ENCODE results near the gene PLEKHG1. TPM values are rescaled to one million over a fixed set of nuclear protein-coding genes. Genes with fewer than 3 reads are reported as not detected.

PLEKHG1 gene
- total and polyA plus RNA-seq, 2 experiments from 2014 or later, result 0.89 to 2.5 TPM

- TF ChIP-seq REST (IDR thresholded peaks at IDR 0.05; ENCODE audit: unreplicated experiment), result no peak
- no peak for TF ChIP-seq NANOG (IDR thresholded peaks at IDR 0.05; ENCODE audit: borderline replicate concordance)
- TF ChIP-seq, protein P1, sequence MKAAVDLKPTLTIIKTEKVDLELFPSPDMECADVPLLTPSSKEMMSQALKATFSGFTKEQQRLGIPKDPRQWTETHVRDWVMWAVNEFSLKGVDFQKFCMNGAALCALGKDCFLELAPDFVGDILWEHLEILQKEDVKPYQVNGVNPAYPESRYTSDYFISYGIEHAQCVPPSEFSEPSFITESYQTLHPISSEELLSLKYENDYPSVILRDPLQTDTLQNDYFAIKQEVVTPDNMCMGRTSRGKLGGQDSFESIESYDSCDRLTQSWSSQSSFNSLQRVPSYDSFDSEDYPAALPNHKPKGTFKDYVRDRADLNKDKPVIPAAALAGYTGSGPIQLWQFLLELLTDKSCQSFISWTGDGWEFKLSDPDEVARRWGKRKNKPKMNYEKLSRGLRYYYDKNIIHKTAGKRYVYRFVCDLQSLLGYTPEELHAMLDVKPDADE (IDR thresholded peaks at IDR 0.05), result no peak
- TF ChIP-seq EZH2 (IDR thresholded peaks at IDR 0.05; ENCODE audit: low read depth, unreplicated experiment), result no peak
- TF ChIP-seq ZNF114 (CRISPR knock-in tag; IDR thresholded peaks at IDR 0.05), result no peak
- TF ChIP-seq EZH2phosphoT487 (IDR thresholded peaks at IDR 0.05; ENCODE audit: unreplicated experiment), result no peak
- TF ChIP-seq, protein P2, sequence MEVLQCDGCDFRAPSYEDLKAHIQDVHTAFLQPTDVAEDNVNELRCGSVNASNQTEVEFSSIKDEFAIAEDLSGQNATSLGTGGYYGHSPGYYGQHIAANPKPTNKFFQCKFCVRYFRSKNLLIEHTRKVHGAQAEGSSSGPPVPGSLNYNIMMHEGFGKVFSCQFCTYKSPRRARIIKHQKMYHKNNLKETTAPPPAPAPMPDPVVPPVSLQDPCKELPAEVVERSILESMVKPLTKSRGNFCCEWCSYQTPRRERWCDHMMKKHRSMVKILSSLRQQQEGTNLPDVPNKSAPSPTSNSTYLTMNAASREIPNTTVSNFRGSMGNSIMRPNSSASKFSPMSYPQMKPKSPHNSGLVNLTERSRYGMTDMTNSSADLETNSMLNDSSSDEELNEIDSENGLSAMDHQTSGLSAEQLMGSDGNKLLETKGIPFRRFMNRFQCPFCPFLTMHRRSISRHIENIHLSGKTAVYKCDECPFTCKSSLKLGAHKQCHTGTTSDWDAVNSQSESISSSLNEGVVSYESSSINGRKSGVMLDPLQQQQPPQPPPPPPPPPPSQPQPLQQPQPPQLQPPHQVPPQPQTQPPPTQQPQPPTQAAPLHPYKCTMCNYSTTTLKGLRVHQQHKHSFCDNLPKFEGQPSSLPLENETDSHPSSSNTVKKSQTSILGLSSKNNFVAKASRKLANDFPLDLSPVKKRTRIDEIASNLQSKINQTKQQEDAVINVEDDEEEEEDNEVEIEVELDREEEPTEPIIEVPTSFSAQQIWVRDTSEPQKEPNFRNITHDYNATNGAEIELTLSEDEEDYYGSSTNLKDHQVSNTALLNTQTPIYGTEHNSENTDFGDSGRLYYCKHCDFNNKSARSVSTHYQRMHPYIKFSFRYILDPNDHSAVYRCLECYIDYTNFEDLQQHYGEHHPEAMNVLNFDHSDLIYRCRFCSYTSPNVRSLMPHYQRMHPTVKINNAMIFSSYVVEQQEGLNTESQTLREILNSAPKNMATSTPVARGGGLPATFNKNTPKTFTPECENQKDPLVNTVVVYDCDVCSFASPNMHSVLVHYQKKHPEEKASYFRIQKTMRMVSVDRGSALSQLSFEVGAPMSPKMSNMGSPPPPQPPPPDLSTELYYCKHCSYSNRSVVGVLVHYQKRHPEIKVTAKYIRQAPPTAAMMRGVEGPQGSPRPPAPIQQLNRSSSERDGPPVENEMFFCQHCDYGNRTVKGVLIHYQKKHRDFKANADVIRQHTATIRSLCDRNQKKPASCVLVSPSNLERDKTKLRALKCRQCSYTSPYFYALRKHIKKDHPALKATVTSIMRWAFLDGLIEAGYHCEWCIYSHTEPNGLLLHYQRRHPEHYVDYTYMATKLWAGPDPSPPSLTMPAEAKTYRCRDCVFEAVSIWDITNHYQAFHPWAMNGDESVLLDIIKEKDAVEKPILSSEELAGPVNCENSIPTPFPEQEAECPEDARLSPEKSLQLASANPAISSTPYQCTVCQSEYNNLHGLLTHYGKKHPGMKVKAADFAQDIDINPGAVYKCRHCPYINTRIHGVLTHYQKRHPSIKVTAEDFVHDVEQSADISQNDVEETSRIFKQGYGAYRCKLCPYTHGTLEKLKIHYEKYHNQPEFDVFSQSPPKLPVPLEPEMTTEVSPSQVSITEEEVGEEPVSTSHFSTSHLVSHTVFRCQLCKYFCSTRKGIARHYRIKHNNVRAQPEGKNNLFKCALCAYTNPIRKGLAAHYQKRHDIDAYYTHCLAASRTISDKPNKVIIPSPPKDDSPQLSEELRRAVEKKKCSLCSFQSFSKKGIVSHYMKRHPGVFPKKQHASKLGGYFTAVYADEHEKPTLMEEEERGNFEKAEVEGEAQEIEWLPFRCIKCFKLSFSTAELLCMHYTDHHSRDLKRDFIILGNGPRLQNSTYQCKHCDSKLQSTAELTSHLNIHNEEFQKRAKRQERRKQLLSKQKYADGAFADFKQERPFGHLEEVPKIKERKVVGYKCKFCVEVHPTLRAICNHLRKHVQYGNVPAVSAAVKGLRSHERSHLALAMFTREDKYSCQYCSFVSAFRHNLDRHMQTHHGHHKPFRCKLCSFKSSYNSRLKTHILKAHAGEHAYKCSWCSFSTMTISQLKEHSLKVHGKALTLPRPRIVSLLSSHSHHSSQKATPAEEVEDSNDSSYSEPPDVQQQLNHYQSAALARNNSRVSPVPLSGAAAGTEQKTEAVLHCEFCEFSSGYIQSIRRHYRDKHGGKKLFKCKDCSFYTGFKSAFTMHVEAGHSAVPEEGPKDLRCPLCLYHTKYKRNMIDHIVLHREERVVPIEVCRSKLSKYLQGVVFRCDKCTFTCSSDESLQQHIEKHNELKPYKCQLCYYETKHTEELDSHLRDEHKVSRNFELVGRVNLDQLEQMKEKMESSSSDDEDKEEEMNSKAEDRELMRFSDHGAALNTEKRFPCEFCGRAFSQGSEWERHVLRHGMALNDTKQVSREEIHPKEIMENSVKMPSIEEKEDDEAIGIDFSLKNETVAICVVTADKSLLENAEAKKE (CRISPR knock-in tag; IDR thresholded peaks at IDR 0.05), result no peak
- TF ChIP-seq, protein P3, sequence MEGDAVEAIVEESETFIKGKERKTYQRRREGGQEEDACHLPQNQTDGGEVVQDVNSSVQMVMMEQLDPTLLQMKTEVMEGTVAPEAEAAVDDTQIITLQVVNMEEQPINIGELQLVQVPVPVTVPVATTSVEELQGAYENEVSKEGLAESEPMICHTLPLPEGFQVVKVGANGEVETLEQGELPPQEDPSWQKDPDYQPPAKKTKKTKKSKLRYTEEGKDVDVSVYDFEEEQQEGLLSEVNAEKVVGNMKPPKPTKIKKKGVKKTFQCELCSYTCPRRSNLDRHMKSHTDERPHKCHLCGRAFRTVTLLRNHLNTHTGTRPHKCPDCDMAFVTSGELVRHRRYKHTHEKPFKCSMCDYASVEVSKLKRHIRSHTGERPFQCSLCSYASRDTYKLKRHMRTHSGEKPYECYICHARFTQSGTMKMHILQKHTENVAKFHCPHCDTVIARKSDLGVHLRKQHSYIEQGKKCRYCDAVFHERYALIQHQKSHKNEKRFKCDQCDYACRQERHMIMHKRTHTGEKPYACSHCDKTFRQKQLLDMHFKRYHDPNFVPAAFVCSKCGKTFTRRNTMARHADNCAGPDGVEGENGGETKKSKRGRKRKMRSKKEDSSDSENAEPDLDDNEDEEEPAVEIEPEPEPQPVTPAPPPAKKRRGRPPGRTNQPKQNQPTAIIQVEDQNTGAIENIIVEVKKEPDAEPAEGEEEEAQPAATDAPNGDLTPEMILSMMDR (conservative IDR thresholded peaks at IDR 0.05; ENCODE audit: low read depth in 2 of 2), result no peak
- TF ChIP-seq STAT1 (IDR thresholded peaks at IDR 0.05; ENCODE audit: unreplicated experiment), result no peak
- TF ChIP-seq CREB1 (CRISPR knock-in tag; IDR thresholded peaks at IDR 0.05; ENCODE audit: low read depth), result no peak
- TF ChIP-seq JUNB (IDR thresholded peaks at IDR 0.05; ENCODE audit: unreplicated experiment), result no peak
- TF ChIP-seq ZNF331 (CRISPR knock-in tag; IDR thresholded peaks at IDR 0.05; ENCODE audit: low read depth), result no peak
- no peak for TF ChIP-seq POLR2AphosphoS5 (IDR thresholded peaks at IDR 0.05; ENCODE audit: low read depth)
- H3K4me1 Mint-ChIP-seq, result peaks cover 9% of the 10 kb centered on the region; the same call in 2 of the 3 replicates
- no peak overlapping the region; the same call in 2 of the 3 replicates for H3K4me3 Mint-ChIP-seq
Measured at GRCh38 chr6:150600010-150600300, 270 bp downstream of the PLEKHG1 start.

More at GRCh38 chr6:150600010-150600300, 270 bp downstream of the PLEKHG1 start:
- DNase-seq (ENCODE audit: low spot score), result no peak
- peaks cover 39% of the 10 kb centered on the region for H3K27me3 Mint-ChIP-seq (ENCODE audit: insufficient read depth, low read depth, poor library complexity)
- H4K20me1 ChIP-seq (replicated peaks; ENCODE audit: insufficient read depth), result no peaks in the 10 kb centered on the region
- no peaks in the 10 kb centered on the region for H3K9me2 ChIP-seq (ENCODE audit: insufficient read depth)
- H3K36me3 ChIP-seq (ENCODE audit: insufficient read depth), result no peaks in the 10 kb centered on the region
- peak; percentile 46; the same call in 2 of the 3 replicates for ATAC-seq
- no peak overlapping the region for H3K27ac Mint-ChIP-seq
- H3K4me1 ChIP-seq (ENCODE audit: insufficient read depth), result peaks cover 7% of the 10 kb centered on the region; the same call in 1 of the 2 replicates
- H2AFZ ChIP-seq, result peak overlapping the region; percentile 93
- H3K27me3 ChIP-seq (ENCODE audit: insufficient read depth), result peaks cover 62% of the 10 kb centered on the region
- no peak overlapping the region for H3K27ac ChIP-seq (ENCODE audit: low read depth)
- H3F3A ChIP-seq (replicated peaks; ENCODE audit: low read depth), result 0 out of 2 replicates have a peak, but pooled peaks cover 6% of the 10 kb centered on the region
- H3K4me3 ChIP-seq, result peak overlapping the region; percentile 80
- H3K79me2 ChIP-seq (replicated peaks; ENCODE audit: insufficient read depth), result no peaks in the 10 kb centered on the region
- peak overlapping the region; percentile 80; the same call in 1 of the 2 replicates for H3K4me2 ChIP-seq
- H3K36me3 Mint-ChIP-seq (ENCODE audit: low read depth), result no peaks in the 10 kb centered on the region
- no peaks in the 10 kb centered on the region; the same call in 2 of the 3 replicates for H3K9me3 Mint-ChIP-seq
